Measurements from ENCODE around the gene ADCY7.

DNA sequence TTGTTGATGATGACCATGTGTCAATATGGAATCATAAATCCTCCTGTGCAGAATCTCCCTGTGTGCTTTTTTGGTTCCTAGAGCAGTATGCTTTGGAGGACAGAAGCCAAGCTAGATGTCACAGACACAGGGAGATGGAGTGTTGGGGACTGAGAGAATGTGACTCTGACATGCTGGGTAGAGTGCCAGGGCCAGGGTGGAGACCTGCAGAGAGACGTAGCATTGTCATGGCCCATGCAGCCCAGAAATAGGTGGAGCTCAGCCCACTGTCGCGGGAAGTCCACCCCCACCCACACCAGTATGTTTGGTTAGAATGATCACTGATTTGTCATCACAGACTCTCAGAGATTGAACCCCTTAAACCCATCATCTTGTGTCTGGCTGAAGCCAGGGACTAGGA lies 39.2 kb upstream of the ADCY7 start:
- TF ChIP-seq, protein P1, sequence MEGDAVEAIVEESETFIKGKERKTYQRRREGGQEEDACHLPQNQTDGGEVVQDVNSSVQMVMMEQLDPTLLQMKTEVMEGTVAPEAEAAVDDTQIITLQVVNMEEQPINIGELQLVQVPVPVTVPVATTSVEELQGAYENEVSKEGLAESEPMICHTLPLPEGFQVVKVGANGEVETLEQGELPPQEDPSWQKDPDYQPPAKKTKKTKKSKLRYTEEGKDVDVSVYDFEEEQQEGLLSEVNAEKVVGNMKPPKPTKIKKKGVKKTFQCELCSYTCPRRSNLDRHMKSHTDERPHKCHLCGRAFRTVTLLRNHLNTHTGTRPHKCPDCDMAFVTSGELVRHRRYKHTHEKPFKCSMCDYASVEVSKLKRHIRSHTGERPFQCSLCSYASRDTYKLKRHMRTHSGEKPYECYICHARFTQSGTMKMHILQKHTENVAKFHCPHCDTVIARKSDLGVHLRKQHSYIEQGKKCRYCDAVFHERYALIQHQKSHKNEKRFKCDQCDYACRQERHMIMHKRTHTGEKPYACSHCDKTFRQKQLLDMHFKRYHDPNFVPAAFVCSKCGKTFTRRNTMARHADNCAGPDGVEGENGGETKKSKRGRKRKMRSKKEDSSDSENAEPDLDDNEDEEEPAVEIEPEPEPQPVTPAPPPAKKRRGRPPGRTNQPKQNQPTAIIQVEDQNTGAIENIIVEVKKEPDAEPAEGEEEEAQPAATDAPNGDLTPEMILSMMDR (IDR thresholded peaks at IDR 0.05) = no peak
- TF ChIP-seq POLR2A (IDR thresholded peaks at IDR 0.05) (no peak), POLR2AphosphoS5 (IDR thresholded peaks at IDR 0.05) (no peak), EP300 (IDR thresholded peaks at IDR 0.05) (no peak)

All from gastroesophageal sphincter (tissue), 3 donors.